GM19240 (cell line): ENCODE measurements around the gene NMT1.

Experiments used
- DNase-seq: peaks from one replicate; pipeline ENCODE4 v3.0.0; 2011; ENCODE audit warnings: low spot score; ENCODE audit not compliant: insufficient read length

NMT1 gene

GRCh38 chr17:45060797-45061605 lies at the start of gene NMT1:
Gene NMT1 (plus strand): TSS chr17:45061317. CDS start chr17:45061330, 13 bp downstream.
- DNase-seq = peak; percentile 83

GRCh38 chr17:45011767-45012166 lies 49.4 kb upstream of the NMT1 start:
- DNase-seq = no peak

GRCh38 chr17:45013021-45013997 lies 47.8 kb upstream of the NMT1 start:
- no peak for DNase-seq

- DNase-seq = no peak
Observed at GRCh38 chr17:45016237-45016636, 44.9 kb upstream of the NMT1 start.

GRCh38 chr17:45016823-45017222 lies 44.3 kb upstream of the NMT1 start:
- no peak for DNase-seq

GRCh38 chr17:45018514-45018847 lies 42.6 kb upstream of the NMT1 start:
- no peak for DNase-seq

- no peak for DNase-seq
Observed at GRCh38 chr17:45018848-45019711, 42.0 kb upstream of the NMT1 start.

GRCh38 chr17:45020354-45021138 lies 40.6 kb upstream of the NMT1 start:
- no peak for DNase-seq

GRCh38 chr17:45021607-45022287 lies 39.4 kb upstream of the NMT1 start:
- DNase-seq = peak; percentile 87

- DNase-seq = no peak
Observed at GRCh38 chr17:45022288-45022648, 38.8 kb upstream of the NMT1 start.

GRCh38 chr17:45022655-45023339 lies 38.3 kb upstream of the NMT1 start:
- no peak for DNase-seq

GRCh38 chr17:45029096-45029495 lies 32.0 kb upstream of the NMT1 start:
- DNase-seq = no peak

- no peak for DNase-seq
Observed at GRCh38 chr17:45029758-45030423, 31.2 kb upstream of the NMT1 start.

GRCh38 chr17:45030733-45031132 lies 30.4 kb upstream of the NMT1 start:
- no peak for DNase-seq

- no peak for DNase-seq
Observed at GRCh38 chr17:45031231-45032173, 29.6 kb upstream of the NMT1 start.

GRCh38 chr17:45032174-45032541 lies 29.0 kb upstream of the NMT1 start:
- DNase-seq = no peak

- no peak for DNase-seq
Observed at GRCh38 chr17:45034599-45034998, 26.5 kb upstream of the NMT1 start.

GRCh38 chr17:45035848-45036247 lies 25.3 kb upstream of the NMT1 start:
- DNase-seq = no peak
